Osteocyte (in vitro differentiated cells): ENCODE results near the gene KPNA6. TPM values are rescaled to one million over a fixed set of nuclear protein-coding genes. Genes with fewer than 3 reads are reported as not detected.
"Not testable (repeated sequence)": the region's sequence is repeated elsewhere in the genome, so short reads cannot be mapped to it uniquely, and the experiment has no call there.

ENCODE experiments used
- DNase-seq: peaks from one replicate; pipeline ENCODE4 v3.0.0; 2021; ENCODE audit warnings: mixed read lengths; ENCODE audit not compliant: unreplicated experiment; ENCODE audit errors: extremely low spot score
- H3K27ac Mint-ChIP-seq: one replicate; pipeline ENCODE4 v1.8.0; 2021; ENCODE audit warnings: mild to moderate bottlenecking, mixed read lengths; ENCODE audit not compliant: unreplicated experiment
- H3K27me3 Mint-ChIP-seq: one replicate; pipeline ENCODE4 v1.8.0; 2021; ENCODE audit warnings: mixed read lengths; ENCODE audit not compliant: unreplicated experiment
- H3K36me3 Mint-ChIP-seq: one replicate; pipeline ENCODE4 v1.8.0; 2021; ENCODE audit warnings: mixed read lengths; ENCODE audit not compliant: unreplicated experiment
- H3K4me1 Mint-ChIP-seq: one replicate; pipeline ENCODE4 v1.8.0; 2021; ENCODE audit warnings: mixed read lengths; ENCODE audit not compliant: unreplicated experiment
- H3K4me3 Mint-ChIP-seq: one replicate; pipeline ENCODE4 v1.8.0; 2021; ENCODE audit warnings: mild to moderate bottlenecking, moderate library complexity, mixed read lengths; ENCODE audit not compliant: unreplicated experiment
- H3K9me3 Mint-ChIP-seq: one replicate; pipeline ENCODE4 v1.8.0; 2021; ENCODE audit warnings: mixed read lengths; ENCODE audit not compliant: unreplicated experiment
- CTCF ChIP-seq: fragments of 200-600 bp; sonication (generic); IDR thresholded peaks from 2 replicates; pipeline ENCODE4 v1.5.0; 2021; ENCODE audit warnings: antibody characterized with exemption, mild to moderate bottlenecking, moderate library complexity
- total RNA-seq: library from RNA; stranded (reverse); gene quantifications from 2 replicates; pipeline ENCODE4 v1.2.1, GENCODE V29; 2021

The KPNA6 gene
- total RNA-seq, 1 donor from 2014 or later = 75.3 TPM

- Mint-ChIP-seq H3K4me3 (no peak overlapping the region), H3K4me1 (peaks cover 28% of the 10 kb centered on the region), H3K27ac (peak overlapping the region; percentile 52), H3K36me3 (no peaks in the 10 kb centered on the region), H3K27me3 (no peaks in the 10 kb centered on the region), H3K9me3 (no peaks in the 10 kb centered on the region)
- TF ChIP-seq CTCF = no peak
- DNase-seq = no peak
Measured at GRCh38 chr1:32122151-32122550, 14.3 kb downstream of the KPNA6 start.

DNA sequence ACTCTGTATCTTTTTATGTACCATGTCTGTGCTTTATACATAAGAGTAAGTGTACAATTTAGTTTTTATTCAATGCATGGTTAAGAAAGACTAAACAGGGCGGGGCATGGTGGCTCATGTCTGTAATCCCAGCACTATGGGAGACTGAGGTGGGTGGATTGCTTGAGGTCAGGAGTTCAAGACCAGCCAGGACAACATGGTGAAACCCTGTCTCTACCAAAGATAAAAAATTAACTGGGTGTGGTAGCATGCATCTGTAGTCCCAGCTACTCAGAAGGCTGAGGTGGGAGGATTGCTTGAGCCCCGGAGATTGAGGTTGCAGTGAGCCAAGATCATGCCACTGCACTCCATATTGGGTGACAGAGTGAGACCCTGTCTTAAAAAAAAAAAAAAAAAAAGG is 15.5 kb downstream of the KPNA6 start:
- H3K36me3 Mint-ChIP-seq, H3K27me3 Mint-ChIP-seq, H3K9me3 Mint-ChIP-seq, H3K27ac Mint-ChIP-seq, DNase-seq, H3K4me3 Mint-ChIP-seq: not testable (repeated sequence)
- H3K4me1 Mint-ChIP-seq = peaks cover 22% of the 10 kb centered on the region

DNA sequence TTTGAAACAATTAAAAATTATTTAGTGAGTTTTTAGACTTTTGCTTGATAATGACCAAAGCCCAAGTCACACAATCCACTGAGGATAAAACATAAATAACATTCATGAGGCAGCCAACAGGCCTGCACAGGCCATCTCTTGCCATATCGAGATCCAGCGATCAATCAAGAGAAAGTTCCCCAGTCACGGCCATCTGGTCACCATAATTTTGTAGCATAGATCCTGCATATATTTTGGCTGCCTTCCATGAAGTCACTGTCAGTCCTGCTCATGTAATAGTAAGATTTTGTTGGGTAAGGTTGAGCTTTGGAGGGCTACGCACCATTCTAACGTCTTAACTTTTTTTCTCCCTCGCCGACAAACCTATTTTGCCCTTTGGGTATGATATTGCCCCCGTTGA is 17.5 kb downstream of the KPNA6 start:
- Mint-ChIP-seq H3K4me3 (no peak overlapping the region), H3K27me3 (no peaks in the 10 kb centered on the region), H3K36me3 (no peaks in the 10 kb centered on the region), H3K9me3 (no peaks in the 10 kb centered on the region), H3K4me1 (peaks cover 26% of the 10 kb centered on the region), H3K27ac (no peak overlapping the region)
- no peak for DNase-seq
- no peak for TF ChIP-seq CTCF

DNA sequence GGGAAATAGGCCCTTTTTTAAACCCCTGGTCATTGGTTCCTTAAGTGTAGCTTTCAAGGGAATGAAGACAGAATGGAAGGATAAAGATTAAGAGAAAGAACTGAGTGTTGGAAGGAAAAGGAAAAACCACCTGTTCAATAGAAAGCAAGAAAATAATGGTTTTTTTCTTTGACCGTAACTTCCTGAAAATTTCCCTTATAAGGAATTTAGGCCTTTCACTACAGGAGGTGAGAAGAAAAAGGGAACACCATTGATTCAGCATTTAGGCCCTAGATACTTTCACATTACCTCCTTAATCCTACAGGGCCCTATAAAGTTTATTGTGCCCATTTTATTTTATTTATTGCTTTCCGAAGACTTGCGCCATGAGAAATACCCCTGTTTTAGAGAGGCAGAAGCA is 18.9 kb downstream of the KPNA6 start:
- no peak for TF ChIP-seq CTCF
- Mint-ChIP-seq H3K4me1 (peaks cover 17% of the 10 kb centered on the region), H3K27me3 (no peaks in the 10 kb centered on the region), H3K36me3 (no peaks in the 10 kb centered on the region), H3K9me3 (no peaks in the 10 kb centered on the region), H3K4me3 (no peak overlapping the region), H3K27ac (no peak overlapping the region)
- no peak for DNase-seq

DNA sequence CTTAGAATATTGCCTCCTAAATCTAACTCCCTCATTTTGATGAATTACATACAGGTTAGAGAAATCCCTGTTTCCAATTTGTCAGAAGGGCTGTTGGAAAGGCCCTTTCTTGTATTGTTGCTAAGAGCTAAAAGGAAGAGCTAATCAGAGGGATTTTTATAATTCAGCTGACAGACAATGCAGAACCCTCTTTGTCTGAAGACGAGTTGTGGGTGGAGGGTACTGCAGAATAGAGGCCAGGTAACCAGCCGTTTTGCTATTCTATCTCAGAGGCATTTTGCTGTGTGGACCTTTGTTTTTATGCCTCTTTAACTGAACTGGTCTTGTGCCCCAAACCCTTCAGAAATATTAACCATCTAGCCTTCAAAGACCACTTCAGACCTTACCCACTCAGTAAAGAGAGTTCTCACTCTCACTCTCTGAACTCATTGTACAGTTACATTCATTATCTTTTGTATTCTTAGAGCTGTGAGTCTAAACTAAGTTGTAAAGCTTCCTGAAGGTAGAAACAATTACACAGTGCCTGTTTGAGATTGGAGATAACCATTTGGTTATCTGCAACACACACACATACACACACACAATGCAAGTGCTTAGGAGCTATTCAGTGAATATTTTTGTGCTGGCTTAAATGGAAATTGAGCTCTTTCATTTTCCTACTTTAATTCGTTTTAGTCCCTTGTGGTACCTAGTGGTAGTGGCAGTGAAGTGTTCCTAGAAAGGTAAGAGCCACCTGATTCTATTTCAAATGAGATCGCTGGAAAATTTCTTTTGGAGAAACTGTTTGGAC is 19.7 kb downstream of the KPNA6 start:
- DNase-seq = no peak
- Mint-ChIP-seq H3K27me3 (no peaks in the 10 kb centered on the region), H3K9me3 (no peaks in the 10 kb centered on the region), H3K4me3 (no peak overlapping the region), H3K36me3 (no peaks in the 10 kb centered on the region), H3K27ac (peak overlapping the region; percentile 31), H3K4me1 (peaks cover 12% of the 10 kb centered on the region)
- no peak for TF ChIP-seq CTCF
